Ectodermal cell (in vitro differentiated cells): ENCODE data around the gene KCNH5.
"Not testable (repeated sequence)": the region's sequence is repeated elsewhere in the genome, so short reads cannot be mapped to it uniquely, and the experiment has no call there.

Experiments
- H3K27ac ChIP-seq: 2 replicates; pipeline ENCODE4 v1.7.0; 2013; ENCODE audit warnings: mild to moderate bottlenecking, low read depth, low read length; ENCODE audit not compliant: insufficient read depth, poor library complexity, severe bottlenecking
- H3K27me3 ChIP-seq: 2 replicates; pipeline ENCODE4 v1.7.0; 2013; ENCODE audit warnings: mild to moderate bottlenecking, low read length; ENCODE audit not compliant: insufficient read depth, control insufficient read depth, poor library complexity, severe bottlenecking
- H3K36me3 ChIP-seq: one replicate; pipeline ENCODE4 v1.7.0; 2013; ENCODE audit warnings: low read length; ENCODE audit not compliant: control insufficient read depth, insufficient read depth
- H3K4me1 ChIP-seq: one replicate; pipeline ENCODE4 v1.7.0; 2013; ENCODE audit warnings: low read length; ENCODE audit not compliant: control insufficient read depth, insufficient read depth
- H3K4me3 ChIP-seq: 2 replicates; pipeline ENCODE4 v1.7.0; 2013; ENCODE audit warnings: low read depth, low read length, control low read depth; ENCODE audit not compliant: insufficient read depth
- H3K9me3 ChIP-seq: 2 replicates; pipeline ENCODE4 v1.7.0; 2013; ENCODE audit warnings: mild to moderate bottlenecking, low read length, moderate library complexity; ENCODE audit not compliant: control insufficient read depth
- WGBS, 2 experiments: methylation state at CpG; one replicate each; pipeline ENCODE4 v1.1.7; 2013; ENCODE audit warnings: missing lambda C conversion rate in 2 of 2; 5-methylcytosine and 5-hydroxymethylcytosine counted together

Gene KCNH5

DNA sequence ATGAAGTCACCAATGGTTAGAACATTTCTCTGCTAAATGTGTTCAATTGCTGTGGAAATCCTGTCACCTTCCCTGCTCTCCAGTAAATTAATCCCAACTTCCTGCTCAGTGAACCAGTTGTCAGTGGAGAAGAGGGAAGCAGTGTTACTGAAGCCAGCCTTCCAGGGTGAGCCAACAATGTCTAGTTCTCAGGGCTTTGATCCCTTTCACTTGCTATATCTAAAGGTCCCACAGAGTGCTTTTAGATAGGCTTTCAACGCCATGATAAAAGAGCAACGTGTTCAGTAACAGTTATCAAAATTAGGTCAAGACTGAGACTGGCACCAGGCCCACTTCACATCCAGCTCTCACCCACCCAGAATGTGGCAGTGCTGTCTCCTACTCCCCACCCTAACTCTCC lies 139.7 kb downstream of the KCNH5 start:
- no peak overlapping the region for H3K27ac ChIP-seq
- H3K4me3 ChIP-seq, result no peak overlapping the region
- H3K36me3 ChIP-seq, result no peaks in the 10 kb centered on the region
- no peaks in the 10 kb centered on the region for H3K9me3 ChIP-seq
- 87 to 92% methylated on average over 2 of the region's 2 CpGs for WGBS, 2 experiments
- H3K4me1 ChIP-seq, result no peaks in the 10 kb centered on the region
- no peaks in the 10 kb centered on the region for H3K27me3 ChIP-seq

GRCh38 chr14:62897771-62898170 lies 147.5 kb downstream of the KCNH5 start:
- Histone ChIP-seq H3K36me3 (no peaks in the 10 kb centered on the region), H3K27ac (no peak overlapping the region), H3K4me3 (no peak overlapping the region), H3K4me1 (no peaks in the 10 kb centered on the region), H3K9me3 (no peaks in the 10 kb centered on the region), H3K27me3 (no peaks in the 10 kb centered on the region)
- 50% methylated on average over 2 of the region's 2 CpGs; no CpG with 5 or more reads in 1 of the 2 experiments for WGBS, 2 experiments

DNA sequence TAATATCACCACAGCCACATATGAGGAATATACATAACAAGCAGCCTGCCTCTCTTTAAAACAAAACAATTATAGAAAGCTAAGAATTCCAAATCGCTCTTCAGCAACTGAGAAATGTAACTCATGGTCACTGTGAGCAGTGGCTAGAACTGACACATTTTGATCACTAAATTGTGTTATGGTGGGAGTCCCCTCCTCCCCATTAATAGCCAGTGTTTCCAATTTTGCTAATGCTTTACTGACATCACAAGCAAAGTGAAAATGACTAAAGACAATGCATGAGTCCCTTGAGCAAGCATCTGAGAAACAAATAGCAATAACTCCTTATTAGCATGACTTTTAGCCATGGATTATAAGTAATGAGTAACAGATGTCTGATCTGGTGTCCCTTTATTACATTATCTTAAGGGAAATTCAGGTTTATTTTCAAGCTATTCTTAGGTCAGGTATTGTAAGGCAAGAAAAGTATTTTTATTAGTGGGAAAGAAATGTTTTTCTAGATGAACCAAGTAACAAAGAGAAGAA lies 148.3 kb downstream of the KCNH5 start:
- no peak overlapping the region for H3K4me3 ChIP-seq
- H3K27ac ChIP-seq, result no peak overlapping the region
- no peaks in the 10 kb centered on the region for H3K36me3 ChIP-seq
- 96 to 100% methylated on average over 1 of the region's 1 CpG for WGBS, 2 experiments
- H3K9me3 ChIP-seq, result no peaks in the 10 kb centered on the region
- H3K4me1 ChIP-seq, result no peaks in the 10 kb centered on the region
- no peaks in the 10 kb centered on the region for H3K27me3 ChIP-seq

DNA sequence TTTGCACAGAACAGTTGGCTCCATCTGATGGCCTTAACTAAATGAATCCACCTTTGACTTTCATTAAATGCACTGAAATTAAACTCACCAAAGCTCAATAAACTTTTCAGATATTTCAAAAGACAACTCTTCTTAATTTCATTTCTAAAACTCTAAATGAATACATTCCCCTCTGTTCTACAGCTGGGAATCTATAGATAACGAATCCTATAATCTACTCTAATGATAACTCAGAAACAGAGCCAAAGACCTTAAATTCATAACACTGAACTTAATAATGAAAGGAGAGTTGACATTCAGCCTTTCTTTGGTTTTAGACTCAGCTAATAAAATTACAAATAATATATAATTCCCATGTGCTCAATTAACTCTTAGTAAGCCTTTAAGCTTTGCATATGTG lies 150.5 kb downstream of the KCNH5 start:
- H3K27me3 ChIP-seq, result no peaks in the 10 kb centered on the region
- H3K9me3 ChIP-seq, result no peaks in the 10 kb centered on the region
- no peaks in the 10 kb centered on the region for H3K4me1 ChIP-seq
- no peak overlapping the region for H3K4me3 ChIP-seq
- no peak overlapping the region for H3K27ac ChIP-seq
- no peaks in the 10 kb centered on the region for H3K36me3 ChIP-seq
- WGBS, 2 experiments, result 86 to 95% methylated on average over 1 of the region's 1 CpG

DNA sequence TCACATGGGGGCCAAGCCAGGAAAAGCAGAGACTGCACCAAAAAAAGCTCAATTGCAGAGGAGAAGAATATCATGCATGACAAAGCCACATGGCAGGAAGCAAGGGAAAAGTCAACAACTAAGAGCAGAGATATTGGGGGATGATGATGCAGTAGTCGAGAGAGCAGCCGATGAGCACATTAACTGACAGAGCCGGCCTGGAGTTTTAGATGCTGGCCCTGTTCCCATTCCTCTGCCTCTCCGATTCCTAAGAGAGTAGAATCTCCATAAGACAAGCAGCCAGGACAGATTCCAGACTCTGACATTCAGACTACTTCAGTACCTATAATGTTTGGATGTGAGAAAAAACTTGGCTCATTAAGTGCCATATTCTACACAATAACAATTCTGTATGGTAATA lies 155.9 kb downstream of the KCNH5 start:
- no peak overlapping the region for H3K27ac ChIP-seq
- H3K9me3 ChIP-seq, result no peaks in the 10 kb centered on the region
- 69 to 80% methylated on average over 4 of the region's 4 CpGs for WGBS, 2 experiments
- no peaks in the 10 kb centered on the region for H3K36me3 ChIP-seq
- H3K4me1 ChIP-seq, result no peaks in the 10 kb centered on the region
- no peak overlapping the region for H3K4me3 ChIP-seq
- no peaks in the 10 kb centered on the region for H3K27me3 ChIP-seq

DNA sequence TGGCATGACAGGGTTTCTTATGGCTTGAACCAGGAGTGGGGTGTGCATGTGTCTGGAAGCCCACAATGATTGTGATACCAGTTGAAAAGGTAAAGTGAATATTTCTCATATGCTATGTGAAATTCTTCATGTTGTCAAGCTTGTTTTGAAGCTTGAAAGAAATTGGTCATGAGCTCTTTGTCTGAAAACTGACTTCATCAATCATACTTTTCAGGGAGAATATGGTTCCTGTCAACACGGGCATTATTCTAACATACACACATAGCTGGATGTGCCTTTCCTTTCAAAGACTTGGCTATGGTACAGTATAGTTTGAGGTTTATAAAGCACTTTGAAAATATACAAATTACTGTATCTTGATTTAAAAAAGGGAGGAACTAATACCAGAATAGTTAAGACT lies 158.8 kb downstream of the KCNH5 start:
- Histone ChIP-seq H3K9me3 (no peaks in the 10 kb centered on the region), H3K27me3 (no peaks in the 10 kb centered on the region), H3K27ac (no peak overlapping the region), H3K4me3 (no peak overlapping the region), H3K4me1 (no peaks in the 10 kb centered on the region), H3K36me3 (no peaks in the 10 kb centered on the region)
- WGBS, 2 experiments, result 83% methylated on average over 1 of the region's 1 CpG; no CpG with 5 or more reads in 1 of the 2 experiments

GRCh38 chr14:62885451-62885850 lies 159.8 kb downstream of the KCNH5 start:
- Histone ChIP-seq H3K4me1 (no peaks in the 10 kb centered on the region), H3K9me3 (no peaks in the 10 kb centered on the region), H3K27me3 (no peaks in the 10 kb centered on the region), H3K36me3 (no peaks in the 10 kb centered on the region), H3K4me3 (no peak overlapping the region), H3K27ac (no peak overlapping the region)
- WGBS, 2 experiments, result 91 to 94% methylated on average over 2 of the region's 2 CpGs

DNA sequence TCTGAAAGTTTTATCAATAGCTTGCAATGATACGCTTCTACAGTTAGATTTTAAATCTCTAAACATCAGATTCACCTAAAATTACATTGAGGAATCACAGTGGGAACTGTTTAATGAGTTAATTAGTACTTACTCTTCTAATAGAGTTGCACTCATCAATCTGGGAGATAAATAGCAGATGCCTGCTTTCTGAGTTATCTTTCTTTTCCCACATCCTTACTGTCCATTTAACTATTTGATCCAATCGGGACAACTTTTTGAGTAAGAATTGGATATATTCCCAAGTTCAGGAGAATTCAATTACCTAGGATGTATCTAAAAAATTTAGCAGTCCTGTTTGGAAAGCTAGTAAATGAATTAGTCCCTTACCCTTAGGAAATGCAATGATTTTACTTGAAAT lies 162.3 kb downstream of the KCNH5 start:
- no peaks in the 10 kb centered on the region for H3K36me3 ChIP-seq
- H3K9me3 ChIP-seq, result no peaks in the 10 kb centered on the region
- WGBS, 2 experiments, result 100% methylated on average over 1 of the region's 2 CpGs; no CpG with 5 or more reads in 1 of the 2 experiments
- H3K4me3 ChIP-seq, result no peak overlapping the region
- no peak overlapping the region for H3K27ac ChIP-seq
- no peaks in the 10 kb centered on the region for H3K27me3 ChIP-seq
- no peaks in the 10 kb centered on the region for H3K4me1 ChIP-seq

DNA sequence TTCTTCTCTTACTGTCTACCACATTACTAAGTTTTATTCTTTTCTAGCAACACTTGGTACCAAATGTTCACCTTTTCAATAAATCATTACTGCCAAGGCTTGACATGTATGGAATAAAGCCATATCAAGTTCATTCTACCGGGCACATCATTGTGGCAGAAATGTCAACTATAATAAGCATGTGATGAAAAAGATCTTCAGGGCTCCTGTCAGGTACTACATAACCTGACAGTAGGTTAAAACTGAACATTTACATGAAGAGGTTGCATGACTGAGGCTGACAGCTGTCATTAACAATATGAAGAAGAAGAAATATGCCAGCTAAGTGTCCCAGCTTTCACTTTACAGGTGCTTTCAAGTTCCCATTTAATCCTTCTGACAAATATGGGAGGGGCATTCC lies 178.9 kb downstream of the KCNH5 start:
- Histone ChIP-seq H3K27ac (no peak overlapping the region), H3K9me3 (no peaks in the 10 kb centered on the region), H3K4me3 (no peak overlapping the region), H3K27me3 (no peaks in the 10 kb centered on the region), H3K4me1 (no peaks in the 10 kb centered on the region), H3K36me3 (no peaks in the 10 kb centered on the region)
- 96 to 100% methylated on average over 1 of the region's 1 CpG for WGBS, 2 experiments

DNA sequence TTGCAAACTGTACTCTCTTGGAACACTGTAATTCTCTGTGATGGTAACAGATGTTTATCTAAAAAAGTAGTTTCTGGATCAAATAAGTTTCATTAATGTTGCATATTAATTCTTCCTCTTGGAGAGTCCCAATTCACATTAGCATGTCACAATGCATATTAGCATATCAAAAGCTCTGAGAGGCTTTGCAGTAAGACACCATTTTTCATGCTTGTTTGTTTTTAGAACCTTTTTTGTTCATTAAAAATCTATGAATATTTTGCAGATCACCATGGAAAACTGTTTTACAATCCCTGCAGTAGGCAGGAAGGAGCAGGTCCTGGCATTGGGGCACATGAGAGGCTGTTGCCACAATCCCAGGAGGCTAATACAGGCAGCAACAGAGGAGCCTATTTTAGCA lies 180.7 kb downstream of the KCNH5 start:
- no peaks in the 10 kb centered on the region for H3K36me3 ChIP-seq
- no peak overlapping the region for H3K27ac ChIP-seq
- no peak overlapping the region for H3K4me3 ChIP-seq
- H3K9me3 ChIP-seq, result no peaks in the 10 kb centered on the region
- no peaks in the 10 kb centered on the region for H3K4me1 ChIP-seq
- no peaks in the 10 kb centered on the region for H3K27me3 ChIP-seq

DNA sequence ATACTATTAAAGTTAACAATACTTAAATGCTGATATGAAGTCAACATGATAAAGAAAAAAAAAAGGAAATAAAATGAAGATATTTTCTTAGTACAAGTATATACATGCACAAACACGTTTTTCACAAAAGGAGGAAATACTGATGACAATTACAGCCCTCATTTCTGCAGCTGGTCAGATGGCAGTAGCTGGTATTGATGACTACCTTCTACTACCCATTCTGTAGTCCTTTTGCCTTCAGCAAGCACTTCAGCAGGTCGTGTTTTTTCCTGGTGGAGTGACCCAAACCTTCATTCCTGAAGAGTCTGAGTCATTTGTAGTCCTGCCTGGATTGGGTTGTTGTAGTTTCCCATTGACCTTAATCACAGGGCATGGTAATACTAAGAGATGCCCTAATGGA lies 187.2 kb downstream of the KCNH5 start:
- H3K4me3 ChIP-seq, H3K36me3 ChIP-seq, H3K4me1 ChIP-seq, H3K27me3 ChIP-seq, H3K27ac ChIP-seq, H3K9me3 ChIP-seq: not testable (repeated sequence)
- 85 to 88% methylated on average over 2 of the region's 2 CpGs for WGBS, 2 experiments
